GM21528 (cell line): ENCODE measurements around the gene ANKRD13D.

Source experiments
- ATAC-seq: cut with Tn5 transposase; IDR thresholded peaks from one replicate; pipeline ENCODE4 v1.9.1; 2021; ENCODE audit warnings: mild to moderate bottlenecking, moderate library complexity; ENCODE audit not compliant: unreplicated experiment, low FRiP score

The ANKRD13D gene

GRCh38 chr11:67301313-67301921, 12.3 kb downstream of the ANKRD13D start:
- ATAC-seq = no peak

GRCh38 chr11:67301951-67302516, 12.9 kb downstream of the ANKRD13D start:
- no peak for ATAC-seq

DNA sequence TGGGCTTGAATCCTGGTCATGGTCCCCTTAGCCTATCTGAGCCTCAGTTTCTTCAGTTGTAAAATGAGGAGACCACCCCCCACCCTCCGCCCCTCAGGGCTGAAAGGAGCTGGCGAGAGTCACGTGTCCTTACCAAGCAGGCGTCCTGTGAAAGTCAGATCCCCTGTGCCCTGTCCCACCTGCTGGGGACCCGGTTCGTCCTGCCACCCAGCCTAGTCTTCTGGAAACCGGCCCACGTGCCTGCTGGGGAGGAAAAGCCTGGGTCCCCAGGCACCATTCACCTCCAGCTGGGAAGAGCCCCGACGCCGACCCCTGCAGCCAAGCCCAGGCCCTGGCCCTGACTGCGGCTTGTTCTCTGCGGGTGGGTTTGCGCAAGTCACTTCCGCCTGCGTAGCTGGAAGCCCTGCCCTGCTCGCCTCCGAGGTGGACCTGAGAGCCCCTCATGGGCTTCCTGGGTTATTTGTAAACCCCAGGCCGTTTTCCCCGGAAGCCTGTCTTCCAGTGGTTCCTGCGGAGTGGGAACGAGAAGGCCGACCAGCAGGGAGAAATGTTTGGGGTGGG, 13.5 kb downstream of the ANKRD13D start:
- no peak for ATAC-seq

GRCh38 chr11:67303132-67303834, 14.2 kb downstream of the ANKRD13D start, which contains the start of gene SSH3:
SSH3 (plus strand) TSS chr11:67303530; CDS start chr11:67303626, 96 bp downstream.
- ATAC-seq = no peak

GRCh38 chr11:67303835-67304411, 14.8 kb downstream of the ANKRD13D start:
- ATAC-seq = no peak

DNA sequence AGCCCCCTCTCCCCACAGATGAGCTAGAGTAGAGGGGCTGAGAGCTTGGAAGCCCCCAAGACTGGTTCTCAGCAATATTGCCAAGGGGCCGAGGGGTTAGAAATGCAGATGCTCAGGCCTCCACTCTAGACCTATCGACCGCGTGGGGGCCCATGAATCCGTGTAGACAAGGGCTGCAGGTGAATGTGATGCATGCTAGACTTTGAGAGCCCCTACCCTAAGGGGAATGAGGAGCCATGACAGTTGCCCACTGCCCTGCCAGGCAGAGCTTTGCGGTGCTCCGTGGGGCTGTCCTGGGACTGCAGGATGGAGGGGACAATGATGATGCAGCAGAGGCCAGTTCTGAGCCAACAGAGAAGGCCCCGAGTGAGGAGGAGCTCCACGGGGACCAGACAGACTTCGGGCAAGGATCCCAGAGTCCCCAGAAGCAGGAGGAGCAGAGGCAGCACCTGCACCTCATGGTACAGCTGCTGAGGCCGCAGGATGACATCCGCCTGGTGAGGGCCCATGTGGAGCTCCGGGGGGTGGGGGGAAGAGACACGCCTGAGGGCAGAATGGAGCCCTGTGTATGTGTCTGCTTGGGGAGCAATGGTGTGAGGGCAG, 15.5 kb downstream of the ANKRD13D start:
- no peak for ATAC-seq

- no peak for ATAC-seq
Measured at GRCh38 chr11:67306769-67307544, 17.9 kb downstream of the ANKRD13D start.

- no peak for ATAC-seq
Measured at GRCh38 chr11:67307545-67308001, 18.5 kb downstream of the ANKRD13D start.

- ATAC-seq = no peak
Measured at GRCh38 chr11:67308031-67308866, 19.1 kb downstream of the ANKRD13D start.

DNA sequence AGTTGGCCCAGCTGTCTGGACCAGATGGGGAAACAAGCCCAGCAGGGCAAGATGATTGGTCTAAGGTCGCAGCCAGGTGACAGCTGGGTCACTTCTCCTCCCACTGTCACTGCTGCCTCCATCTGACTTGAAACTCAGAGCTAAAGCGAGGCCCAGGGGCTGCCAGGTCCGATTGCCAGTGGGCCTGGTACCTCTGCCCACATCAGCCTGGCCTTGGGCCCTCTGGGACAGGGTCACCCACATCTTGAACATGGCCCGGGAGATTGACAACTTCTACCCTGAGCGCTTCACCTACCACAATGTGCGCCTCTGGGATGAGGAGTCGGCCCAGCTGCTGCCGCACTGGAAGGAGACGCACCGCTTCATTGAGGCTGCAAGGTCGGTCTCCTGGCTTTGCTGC, 20.1 kb downstream of the ANKRD13D start:
- no peak for ATAC-seq

GRCh38 chr11:67309661-67310061, 20.6 kb downstream of the ANKRD13D start:
- no peak for ATAC-seq

GRCh38 chr11:67310246-67311050, 21.3 kb downstream of the ANKRD13D start:
- no peak for ATAC-seq

- no peak for ATAC-seq
Measured at GRCh38 chr11:67311051-67311555, 22.0 kb downstream of the ANKRD13D start.

DNA sequence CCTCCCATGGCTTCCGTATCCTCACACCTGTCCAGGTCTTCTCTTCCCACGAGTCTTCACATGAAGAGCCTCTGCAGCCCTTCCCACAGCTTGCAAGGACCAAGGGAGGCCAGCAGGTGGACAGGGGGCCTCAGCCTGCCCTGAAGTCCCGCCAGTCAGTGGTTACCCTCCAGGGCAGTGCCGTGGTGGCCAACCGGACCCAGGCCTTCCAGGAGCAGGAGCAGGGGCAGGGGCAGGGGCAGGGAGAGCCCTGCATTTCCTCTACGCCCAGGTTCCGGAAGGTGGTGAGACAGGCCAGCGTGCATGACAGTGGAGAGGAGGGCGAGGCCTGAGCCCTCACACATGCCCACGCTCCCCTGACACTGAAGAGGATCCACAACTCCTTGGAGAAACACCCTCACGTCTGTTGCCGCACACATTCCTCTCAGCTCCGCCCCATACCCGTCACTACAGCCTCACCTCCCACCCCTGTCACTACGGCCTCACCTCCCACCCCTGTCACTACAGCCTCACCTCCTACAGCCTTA, 22.5 kb downstream of the ANKRD13D start:
- no peak for ATAC-seq

DNA sequence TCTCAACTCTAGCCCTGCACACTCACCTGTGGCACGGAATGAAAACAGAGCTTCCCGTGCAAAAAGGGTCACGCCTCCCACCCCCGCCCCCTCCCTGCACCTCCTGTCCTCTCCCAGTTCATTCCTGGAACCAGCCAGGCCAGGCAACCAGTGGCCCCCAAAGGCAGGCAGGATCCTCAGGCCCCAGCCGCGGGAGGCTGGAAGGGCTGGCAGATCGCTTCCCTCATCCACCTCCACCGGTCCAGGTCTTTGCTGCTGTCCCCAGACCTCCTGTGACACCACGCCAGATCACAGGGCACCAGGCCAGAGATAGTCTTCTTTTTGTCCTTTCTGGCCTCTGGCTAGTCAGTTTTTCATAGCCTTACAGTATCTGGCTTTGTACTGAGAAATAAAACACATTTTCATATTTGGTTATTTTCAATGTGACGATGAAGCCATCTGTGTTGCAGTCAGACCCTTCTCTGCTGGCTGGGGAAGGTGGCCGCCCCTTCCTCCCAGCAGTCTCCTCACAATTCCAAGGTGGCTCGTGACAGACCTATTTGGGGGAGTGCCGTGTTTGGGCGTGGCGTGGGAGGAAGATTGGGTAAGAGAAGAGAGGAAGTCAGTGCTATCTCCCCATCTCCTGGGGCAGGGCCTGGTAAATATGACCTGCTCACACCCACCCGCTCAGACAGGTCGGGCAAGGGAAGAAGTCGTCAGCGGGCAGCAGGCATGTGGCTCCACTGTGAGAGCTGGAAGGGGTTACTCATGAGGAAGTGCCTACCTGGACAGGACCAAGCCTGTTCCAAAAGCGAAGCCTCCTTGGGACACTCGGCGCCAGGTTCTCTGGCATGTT, 23.3 kb downstream of the ANKRD13D start:
- ATAC-seq = no peak

DNA sequence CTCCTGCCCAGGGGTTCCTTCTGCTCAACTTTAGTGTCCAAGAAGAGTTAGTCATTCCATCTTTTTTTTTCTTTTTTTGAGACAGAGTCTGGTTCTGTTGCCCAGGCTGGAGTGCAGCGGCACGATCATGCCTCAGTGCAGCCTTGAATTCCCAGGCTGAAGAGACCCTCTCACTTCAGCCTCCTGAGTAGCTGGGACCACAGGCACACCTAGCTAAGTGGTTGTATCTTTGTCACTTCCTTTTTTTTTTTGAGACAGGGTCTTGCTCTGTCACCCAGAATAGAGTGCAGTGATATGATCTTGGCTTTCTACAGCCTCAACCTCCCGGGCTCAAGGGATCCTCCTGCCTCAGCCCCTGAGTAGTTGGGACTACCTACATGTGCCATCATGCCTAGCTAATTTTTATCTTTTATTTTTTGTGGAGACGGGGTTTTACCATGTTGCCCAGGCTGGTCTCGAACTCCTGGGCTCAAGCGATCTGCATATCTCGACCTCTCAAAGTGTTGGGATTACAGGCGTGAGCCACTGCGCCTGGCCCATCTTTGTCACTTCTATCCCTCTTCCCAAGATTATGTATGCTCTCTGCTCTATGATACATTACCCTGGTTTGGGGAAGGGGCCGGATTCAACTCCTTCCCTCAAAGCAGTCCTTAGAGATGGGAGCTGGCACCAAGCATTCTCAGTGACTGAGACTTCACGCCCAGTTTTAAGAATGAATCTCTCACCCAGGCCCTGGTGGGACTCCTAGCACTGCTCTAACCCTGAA, 24.2 kb downstream of the ANKRD13D start:
- ATAC-seq = no peak
